HG02642 (cell line): ENCODE measurements around the gene GRP.
"Not testable (repeated sequence)": the region's sequence is repeated elsewhere in the genome, so short reads cannot be mapped to it uniquely, and the experiment has no call there.

ENCODE experiments used
- ATAC-seq: cut with Tn5 transposase; IDR thresholded peaks from one replicate; pipeline ENCODE4 v1.9.1; 2021; ENCODE audit warnings: mild to moderate bottlenecking; ENCODE audit not compliant: unreplicated experiment, poor library complexity

The GRP gene

DNA sequence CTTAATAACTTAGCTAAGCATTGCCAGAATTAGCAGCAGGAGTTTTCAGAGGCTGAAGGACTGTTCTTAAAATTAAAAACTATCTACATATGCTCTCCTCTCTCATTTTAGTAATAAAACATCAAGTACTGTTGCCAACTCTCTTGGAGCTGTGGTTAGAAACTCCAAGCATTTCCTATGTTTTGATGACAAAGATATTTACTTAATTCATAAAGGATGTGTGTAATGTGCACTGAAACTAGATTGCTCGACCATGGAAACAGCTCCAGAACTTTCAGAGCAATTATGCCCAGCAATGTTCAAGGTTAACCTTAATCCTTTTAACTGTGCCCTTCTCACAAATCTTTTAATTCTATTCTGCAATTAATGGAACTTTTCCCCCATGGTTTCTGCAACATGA, 8.4 kb downstream of the GRP start:
- ATAC-seq, result no peak

DNA sequence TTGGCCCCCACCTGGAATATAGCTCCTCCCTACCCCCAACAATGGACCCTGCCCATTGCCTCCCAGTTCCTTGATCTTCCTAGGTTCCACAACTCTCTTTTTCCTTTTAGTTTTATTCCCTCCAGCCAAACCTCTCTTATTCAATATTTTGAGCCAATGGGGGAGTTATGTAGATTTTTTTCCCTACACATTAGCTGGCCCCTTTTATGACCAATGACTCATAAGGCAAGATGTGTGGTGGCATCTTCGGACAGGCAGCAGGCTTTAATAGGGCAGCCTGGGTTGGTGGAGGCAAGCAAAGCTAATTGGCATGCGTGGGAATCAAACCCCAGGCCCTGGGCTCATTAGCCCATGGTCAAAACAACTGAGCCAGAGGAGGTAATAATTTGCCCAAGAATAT, 9.2 kb downstream of the GRP start:
- ATAC-seq, result no peak

DNA sequence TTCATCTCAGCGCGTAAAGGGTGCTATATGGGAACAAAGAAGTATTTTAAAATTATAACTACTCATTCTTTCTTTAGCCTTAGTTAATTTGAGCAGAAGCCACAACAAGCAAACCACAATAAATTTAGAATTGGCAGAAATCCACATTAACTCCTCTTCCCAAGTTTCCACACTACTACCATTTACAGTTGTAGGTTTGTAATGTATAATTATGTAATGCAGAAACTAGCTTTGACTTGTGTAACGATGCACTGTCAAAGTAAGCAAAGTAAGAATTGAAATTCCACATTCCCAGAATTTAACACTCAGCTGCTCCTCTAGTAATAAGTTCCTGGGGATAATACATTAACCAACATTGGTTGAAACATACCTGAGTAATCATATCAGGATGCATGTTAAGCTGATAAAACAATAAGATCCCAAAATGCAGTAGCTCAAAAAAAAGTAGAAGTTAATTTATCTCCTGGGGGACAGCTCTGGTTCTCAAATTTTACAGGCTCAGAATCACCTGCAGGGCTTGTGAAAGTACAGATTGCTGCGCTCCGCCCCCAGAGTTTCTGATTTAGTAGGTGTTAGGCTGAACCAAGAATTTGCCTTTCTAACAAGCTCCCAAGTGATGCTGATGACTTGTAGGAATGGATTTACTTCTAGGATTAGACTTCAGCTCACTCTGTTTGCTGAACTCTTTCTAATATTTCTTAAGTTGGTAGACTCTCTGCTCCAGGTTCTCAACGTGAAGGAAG, 9.9 kb downstream of the GRP start:
- ATAC-seq, result no peak

DNA sequence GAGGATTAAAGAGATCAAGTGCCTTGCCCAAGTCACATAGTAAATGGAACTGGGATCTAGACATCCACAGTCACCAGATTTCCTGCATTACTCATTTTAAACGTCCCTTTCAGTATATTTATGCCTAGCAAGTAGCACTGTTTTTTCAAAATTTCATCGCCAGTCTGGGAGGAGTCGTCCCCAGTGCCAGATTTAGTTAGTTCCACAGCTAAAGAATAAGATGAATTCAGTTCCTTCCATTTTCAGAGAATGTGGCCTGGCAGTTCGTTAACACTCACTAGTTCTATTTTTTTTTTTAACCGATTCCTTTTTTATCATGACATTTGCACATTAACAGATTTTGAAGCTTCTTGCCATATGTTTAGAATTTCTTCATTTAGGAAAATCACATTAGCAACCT, 11.2 kb downstream of the GRP start:
- no peak for ATAC-seq

DNA sequence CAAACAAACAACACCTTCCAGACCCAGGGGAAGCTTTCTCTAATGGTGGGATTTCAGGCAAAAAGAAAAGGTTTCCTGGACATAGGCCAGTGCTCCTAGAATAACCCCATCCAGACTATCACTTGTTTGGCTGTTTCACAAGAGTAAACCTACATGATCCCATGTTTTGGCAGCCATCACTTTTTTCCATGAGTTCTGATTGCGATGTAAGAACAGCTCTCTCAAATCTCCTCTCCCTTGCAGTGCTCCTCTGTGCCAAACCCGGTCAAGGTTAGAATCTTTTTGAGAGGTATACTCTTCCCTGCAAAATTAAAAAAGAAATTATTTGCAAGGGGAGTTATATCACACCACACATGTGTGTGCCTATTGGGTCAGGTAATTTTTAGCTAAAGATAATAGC, 11.9 kb downstream of the GRP start:
- ATAC-seq, result no peak

DNA sequence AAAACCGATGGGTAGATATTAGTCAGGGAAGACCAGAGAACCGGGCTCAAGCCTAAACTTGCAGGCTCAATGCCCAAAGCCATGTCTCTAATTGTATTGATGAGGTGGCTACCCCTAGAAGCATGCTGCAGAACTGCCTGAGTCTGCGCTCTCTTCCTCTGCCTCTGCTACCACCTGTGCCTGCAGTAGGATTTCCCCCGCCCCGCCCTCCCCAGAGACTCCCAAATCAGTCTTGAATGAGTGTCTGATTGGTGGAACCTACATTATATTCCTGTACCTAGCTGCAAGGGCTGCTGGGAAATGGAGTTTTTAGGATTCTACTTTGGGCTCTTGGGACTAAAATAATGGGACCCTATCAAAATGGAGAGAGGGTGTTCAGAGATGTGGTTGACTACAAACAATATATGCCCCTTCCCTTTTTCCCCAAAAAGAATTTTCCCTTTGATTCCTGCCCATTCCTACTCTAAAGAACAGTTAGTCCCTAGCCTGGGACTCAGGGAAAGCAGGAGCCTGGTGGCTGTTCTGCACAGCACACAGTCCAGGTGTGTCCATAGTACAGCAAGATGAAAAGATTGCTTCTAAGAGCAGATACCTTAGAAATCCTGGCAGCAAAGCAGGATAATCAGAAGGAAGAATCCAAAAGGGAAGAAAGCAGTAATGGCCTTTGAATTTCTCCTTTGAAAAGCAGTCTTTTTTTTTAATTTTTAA, 12.5 kb downstream of the GRP start:
- no peak for ATAC-seq

DNA sequence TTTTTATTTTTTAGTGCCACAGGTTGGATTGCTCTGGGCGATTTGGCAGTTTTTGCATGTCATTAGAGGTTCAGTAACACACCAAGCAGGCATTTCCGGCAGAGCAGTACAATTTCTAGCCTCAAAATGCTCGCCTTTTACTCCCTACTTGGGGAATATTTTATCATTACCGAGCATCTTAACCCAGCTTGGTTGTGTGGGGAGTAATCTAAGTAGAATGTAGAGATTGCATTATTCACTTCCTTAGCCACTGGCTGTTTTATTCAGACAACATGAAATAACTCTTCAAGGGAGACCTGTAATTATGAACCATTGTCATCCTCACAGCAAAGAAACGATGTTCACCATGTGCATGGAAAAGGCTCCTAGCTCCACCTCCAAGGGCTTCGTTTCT, 13.1 kb downstream of the GRP start:
- no peak for ATAC-seq

DNA sequence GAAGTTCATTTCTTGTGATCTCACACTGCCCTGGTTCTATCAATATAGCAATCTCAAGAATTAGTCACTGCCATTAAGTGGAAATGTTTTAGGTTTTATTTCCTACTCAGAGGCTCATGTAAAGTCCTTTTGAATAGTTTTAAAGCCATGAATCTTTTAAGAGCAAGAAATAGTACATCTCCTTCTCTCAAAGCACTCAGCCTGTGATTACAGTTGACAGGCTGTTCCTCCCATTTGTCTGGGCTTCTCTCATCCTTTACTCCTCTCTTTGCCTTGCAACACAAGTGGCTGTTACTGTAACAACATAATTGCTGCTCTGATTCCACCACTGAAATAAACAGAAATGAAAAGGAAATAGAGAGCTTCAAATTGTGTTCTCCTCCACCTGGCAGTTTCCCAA, 18.4 kb downstream of the GRP start:
- ATAC-seq, result no peak

DNA sequence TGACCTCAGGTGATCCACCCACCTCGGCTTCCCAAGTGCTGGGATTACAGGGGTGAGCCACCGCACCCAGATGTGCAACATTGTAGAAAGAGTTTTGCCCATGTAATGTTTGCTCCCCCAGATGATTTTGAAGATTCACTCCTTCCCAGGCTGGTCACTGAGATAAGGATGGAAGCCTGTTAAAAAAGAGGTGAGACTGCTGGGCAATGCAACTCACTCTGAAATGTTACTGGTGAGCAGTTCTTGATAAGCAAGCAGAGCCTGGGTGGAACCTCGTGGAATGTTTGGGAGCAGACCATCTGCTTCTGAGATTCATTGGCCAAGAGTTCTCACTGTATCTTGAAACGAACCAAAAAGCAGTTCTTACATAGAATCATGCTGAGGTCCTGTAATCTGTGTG, 19.7 kb downstream of the GRP start:
- ATAC-seq, result no peak

DNA sequence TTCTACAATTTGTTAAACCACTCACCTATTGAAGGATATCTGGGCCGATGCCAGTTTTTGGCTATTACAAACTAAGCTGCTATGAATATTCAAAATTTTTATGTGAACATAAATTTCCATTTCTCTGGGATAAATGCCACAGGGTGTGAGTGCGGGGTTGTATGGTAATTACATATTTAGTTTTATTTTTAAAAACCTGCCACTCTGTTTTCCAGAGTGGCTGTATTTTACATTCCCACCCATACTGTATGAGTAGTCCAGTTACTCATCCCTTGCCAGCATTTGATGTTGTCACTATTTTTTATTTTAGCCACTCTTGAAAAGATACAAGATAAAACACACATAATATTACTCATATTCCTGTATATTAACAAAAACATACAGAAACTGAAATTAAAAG, 22.9 kb downstream of the GRP start:
- no peak for ATAC-seq

DNA sequence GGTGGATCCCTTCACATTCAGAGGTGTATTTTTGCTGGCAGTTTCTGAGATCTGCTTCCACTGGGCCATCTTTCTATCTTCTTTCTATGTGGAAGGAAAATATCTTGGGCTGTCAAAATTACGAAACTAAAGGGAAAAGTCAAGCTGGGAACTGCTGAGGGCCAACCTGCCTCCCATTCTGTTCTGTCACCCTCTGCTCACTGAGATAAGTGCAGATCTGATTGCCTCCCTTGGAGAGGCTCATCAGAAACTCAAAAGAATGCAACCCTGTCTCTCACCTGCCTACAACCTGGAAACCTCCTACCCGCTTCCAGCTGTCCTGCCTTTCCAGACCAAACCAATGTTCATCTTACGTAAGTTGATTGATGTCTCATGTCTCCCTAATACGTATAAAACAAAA, 26.8 kb downstream of the GRP start:
- ATAC-seq, result no peak

DNA sequence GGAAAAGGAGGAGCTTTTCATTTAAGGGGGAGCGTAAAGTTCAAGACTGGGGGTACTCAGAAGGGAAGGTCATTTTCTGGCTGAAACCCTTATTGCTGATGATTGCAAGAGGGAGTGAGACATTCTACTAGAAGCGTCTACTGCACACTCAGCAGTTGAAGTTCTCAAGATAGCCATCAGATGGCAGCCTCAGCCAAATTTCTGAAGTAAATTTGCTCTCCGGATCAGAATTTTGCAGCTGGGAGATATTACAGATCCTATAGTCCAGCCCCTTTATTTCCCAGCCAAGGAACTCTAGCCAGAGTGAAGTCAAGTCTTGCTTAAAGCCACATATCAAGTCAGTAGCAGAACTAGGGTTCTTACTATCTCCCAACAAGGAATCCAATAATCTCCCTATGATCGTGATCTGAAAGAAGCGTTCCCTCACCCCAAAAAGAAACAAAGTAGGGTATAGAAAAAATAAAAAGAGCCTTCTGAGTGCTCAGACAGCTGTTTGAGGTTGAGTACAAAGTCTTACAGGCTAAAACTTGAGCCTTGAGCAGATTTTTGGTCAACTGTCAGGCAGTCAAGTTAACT, 29.3 kb downstream of the GRP start:
- no peak for ATAC-seq

DNA sequence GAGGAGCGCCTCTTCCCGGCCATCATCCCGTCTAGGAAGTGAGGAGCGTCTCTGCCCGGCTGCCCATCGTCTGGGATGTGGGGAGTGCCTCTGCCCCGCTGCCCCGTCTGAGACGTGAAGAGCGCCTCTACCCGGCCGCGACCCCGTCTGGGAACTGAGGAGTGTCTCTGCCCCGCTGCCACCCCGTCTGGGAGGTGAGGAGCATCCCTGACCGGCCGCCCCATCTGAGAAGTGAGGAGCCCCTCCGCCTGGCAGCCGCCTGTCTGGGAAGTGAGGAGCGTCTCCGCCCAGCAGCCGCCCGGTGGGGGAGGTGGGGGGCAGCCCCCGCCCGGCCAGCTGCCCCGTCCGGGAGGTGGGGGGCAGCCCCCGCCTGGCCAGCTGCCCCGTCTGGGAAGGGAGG, 35.5 kb downstream of the GRP start:
- ATAC-seq, result not testable (repeated sequence)

DNA sequence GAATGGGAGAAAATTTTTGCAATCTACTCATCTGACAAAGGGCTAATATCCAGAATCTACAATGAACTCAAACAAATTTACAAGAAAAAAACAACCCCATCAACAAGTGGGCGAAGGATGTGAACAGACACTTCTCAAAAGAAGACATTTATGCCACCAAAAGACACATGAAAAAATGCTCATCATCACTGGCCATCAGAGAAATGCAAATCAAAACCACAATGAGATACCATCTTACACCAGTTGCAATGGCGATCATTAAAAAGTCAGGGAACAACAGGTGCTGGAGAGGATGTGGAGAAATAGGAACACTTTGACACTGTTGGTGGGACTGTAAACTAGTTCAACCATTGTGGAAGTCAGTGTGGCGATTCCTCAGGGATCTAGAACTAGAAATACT, 41.9 kb downstream of the GRP start:
- ATAC-seq, result not testable (repeated sequence)

DNA sequence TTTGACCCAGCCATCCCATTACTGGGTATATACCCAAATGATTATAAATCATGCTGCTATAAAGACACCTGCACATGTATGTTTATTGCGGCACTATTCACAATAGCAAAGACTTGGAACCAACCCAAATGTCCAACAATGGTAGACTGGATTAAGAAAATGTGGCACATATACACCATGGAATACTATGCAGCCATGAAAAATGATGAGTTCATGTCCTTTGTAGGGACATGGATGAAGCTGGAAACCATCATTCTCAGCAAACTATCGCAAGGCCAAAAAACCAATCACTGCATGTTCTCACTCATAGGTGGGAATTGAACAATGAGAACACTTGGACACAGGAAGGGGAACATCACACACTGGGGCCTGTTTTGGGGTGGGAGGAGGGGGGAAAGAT, 42.3 kb downstream of the GRP start:
- not testable (repeated sequence) for ATAC-seq

DNA sequence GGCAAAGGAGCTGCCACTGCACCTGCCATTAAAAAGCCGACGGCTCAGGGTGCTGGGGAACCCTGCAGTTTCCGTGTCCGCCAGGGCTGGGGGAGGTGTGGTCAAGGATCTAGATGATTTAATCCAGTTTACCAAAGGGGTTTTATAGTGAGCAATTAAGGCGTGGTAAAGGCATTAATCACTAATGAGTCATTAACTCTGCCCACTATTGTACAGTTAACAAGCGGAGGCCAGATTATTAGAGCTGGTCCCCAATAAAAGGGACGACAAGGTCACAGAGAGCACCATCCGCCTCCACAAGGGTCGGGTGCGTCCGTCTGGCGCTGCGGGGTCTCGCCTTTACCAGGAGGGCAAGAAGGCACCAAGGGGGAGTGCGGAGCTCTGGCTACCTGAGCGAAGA, 43.7 kb downstream of the GRP start:
- no peak for ATAC-seq

DNA sequence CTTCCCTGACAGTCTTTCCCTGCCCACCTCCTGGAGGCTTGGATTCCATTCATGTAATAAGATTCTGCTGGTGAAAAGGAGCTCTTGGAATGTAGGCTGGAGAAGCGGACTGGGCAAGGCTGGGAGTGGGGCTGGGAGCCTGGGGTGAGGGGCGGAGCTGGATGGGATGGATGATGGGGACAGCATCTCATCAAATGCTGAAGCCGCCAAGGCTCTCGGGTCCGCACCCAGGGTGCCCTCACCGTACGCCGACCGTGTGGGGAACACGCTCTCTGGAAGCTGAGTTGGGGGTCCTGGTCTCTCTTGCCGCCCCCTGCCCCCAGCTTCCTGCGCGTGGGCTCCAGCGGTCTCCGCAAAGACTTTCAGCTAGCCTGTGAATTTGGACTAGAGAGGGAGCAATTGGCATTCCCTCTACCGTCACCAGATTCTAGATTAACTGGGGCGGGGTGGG, 44.2 kb downstream of the GRP start:
- ATAC-seq, result no peak

DNA sequence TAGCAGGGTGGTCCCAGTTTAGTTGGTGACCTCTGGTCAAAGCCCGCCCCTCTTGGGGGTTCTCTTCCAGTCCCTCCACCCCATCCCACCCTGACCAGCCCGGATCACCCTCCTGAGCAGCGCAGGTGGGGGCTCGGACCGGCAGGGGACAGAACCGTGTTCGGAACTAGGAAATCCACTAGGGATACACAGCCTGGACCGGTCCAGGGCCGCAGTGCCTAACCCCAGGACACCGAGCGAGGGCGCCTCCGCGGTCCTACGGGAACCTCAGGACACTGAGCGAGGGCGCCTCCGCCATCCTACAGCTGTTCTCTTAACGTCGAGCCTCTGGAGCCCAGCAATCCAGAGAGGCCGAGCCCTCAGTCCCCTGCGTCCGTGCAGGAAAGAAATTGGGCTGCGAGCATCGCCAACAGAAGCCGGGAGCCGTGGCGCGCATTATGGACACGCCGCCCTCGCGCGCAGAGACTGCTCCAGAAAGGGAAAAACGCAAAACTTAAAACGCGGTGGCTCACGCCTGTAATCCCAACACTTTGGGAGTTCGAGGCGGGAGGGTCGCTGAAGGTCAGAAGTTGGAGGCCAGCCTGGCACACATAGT, 44.8 kb downstream of the GRP start:
- ATAC-seq, result no peak

DNA sequence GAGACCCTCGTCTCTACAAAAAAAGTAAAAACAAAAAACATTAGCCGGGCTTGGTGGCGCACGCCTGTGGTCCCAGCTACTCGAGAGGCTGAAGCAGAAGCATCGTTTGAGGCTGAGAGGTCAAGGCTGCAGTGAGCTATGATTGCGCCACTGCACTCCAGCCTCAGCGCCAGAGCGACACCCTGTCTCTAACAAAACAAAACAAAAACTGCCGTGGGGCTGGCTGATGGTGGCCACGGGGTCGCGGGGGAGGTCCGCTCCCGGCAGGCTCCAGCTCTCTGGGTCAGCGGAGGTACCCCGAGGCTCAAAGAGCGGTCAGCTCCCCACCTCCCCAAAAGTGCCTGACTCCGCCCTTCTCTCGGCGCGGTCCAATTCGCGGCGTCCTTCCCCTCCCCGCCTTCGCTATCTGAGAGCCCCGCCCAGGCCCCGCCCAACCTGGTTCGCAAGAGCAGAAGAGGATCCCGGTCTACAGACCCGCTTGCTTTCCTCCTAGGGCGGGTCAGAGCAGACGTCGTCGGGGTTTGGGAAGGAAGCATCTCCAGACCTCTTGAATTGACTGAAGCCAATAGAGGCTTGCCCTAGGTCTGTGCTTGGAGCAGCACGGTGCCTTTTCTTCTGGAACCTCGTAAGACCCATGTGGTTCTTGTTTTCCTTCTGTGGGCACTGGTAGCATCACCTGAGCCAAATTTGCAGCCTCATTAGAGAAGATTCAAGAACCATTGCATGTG, 45.5 kb downstream of the GRP start:
- ATAC-seq, result no peak

DNA sequence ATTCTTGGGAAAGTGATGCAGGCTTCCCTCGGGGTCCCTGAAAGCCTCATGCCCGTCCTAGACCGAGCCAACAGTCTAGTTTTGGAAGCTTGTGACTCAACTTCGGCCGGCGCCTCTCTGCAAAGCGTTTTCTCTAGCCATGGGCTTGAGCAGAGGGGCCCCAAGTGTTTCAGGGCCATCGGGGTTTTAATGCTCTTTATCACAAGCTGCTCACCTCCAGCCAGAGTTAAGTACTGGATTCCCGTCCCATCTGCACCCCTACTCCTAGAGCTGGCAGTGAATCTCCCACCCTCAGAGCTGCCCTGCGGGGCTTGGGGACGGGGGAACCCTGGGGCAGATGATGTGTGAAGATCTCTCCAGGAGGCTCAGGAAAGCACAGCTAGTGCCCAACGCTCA, 46.0 kb downstream of the GRP start:
- ATAC-seq, result no peak

DNA sequence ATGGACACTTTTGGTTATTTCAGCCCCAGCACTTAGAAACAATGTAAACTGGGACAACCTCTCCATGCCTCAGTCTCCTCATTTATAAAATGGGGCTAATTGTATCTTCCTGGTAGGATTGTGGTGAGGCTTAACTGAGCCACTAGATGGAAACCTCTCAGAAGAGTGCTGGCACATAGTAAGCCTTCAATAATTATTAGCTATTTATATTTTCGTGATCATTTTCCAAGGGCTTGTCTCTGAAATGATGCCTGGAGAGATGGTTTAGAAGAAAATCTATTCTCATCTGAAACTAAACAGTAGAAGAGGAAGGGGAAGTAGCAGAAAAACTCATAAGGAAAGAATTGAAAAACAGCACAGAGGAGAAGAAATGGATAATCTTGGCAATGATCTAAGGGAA, 46.5 kb downstream of the GRP start:
- no peak for ATAC-seq
